GM18858 (cell line): ENCODE results near the gene TEF.

Experiments used
- ATAC-seq: cut with Tn5 transposase; IDR thresholded peaks from one replicate; pipeline ENCODE4 v1.9.1; 2021; ENCODE audit not compliant: unreplicated experiment

The TEF gene

DNA sequence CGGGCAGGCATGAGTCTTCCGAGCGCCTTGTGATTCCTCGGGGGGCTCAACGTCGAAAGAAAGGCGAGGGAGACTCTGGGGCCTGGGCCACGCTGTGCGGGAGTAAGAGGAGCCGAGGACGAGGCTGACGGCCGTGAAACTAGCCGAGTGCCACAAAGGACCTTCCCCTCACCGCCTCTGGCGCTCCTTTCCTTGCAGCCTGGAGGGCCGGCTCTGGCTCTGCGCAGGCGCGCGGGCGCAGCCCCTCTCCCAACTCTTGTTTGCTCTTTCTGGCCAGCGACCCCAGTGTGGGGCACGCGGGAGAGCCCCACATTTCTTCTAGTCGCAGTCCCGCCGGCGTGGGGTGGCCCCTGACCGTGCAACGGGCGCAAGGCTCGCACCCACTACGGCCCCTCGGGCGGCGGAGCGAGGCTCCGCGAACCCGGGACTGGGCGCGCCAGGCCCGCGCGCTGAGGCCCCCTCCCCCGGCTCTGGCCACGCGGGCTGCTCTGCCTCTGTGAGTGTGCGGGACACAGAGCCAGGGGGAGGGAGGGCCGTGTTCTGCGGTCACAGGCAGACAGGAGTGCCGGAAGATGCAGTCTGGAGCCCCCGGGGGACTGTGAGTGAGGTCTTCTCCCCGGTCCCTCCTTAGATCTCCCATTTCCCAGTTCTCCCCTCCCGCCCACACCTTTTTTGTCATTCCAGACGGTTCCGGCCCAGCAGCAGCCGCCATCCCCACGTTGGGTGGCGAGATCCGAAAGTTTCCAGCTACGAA lies 65.9 kb downstream of the TEF start:
- ATAC-seq, result no peak

DNA sequence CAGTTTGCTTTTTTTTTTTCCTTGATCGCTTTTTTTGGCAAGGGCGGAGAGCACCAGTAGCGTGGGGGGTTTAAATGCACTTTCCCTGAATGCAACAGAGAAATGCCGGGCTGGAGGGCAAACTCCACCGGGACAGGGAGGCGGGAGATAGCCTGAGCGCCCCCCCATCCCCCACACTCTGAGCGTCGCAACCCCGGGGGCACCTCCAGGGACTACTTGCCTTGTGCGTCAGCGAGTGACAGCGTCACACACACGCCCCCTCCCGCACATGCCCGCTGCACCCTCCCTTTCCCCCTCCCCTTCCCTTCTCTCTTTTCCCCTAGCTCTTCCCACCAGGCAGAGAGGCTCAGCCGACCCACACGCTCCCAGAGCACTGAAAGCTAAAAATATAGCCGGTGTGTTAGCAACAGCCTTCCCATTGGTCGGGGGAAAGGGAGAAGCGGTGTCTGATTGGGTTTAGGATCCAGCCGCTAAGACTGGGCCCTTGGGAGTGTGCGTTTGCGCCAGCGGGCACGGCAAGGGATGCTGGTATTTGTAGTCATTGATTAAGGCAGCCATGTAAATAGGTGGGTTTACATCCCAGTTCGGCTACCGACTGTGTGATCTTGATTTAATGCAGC lies 66.6 kb downstream of the TEF start:
- ATAC-seq, result peak; percentile 40
